Measurements from ENCODE around the gene HIGD1A.

DNA sequence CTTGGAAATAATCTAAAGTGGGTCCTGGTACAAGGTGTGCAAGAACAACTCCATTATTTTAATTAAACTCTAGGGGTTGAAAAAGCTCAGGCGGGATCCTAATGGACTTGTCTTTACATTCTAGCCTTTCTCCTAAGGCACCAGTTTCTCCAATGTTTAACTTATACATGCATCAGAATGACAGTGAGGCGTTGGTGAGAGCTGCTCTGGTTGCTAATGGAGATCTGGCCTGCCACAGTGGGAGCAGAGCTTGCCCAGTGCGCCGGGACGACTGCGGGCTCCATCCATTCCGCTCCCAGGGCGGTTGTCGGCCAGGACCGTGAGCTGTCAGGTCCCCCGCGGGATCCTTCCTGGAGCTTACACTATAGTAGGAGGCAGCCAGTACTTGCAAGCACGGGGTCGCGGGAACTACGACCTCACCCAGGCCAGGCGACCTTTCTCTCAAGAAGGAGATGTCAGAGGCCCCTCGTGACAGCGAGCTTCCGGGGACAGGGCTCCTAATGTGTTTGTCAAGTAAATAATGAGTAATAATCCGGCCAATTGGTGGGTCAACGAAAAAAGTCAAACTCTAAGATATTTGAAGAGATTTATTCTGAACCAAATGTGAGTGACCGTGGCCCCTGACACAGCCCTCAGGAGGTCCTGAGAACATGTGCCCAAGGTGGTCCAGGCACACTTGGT, 991 bp upstream of the HIGD1A start:
- no peak for TF ChIP-seq HDAC2 (IDR thresholded peaks at IDR 0.05; ENCODE audit: borderline replicate concordance in 1 of 2, low read depth in 2 of 2, low read length in 2 of 2)
- TF ChIP-seq KDM4A (IDR thresholded peaks at IDR 0.05; ENCODE audit: low read depth, low read length, severe bottlenecking) = no peak
- no peak for TF ChIP-seq EP300 (IDR thresholded peaks at IDR 0.05; ENCODE audit: borderline replicate concordance in 1 of 2, low read depth in 2 of 2, low read length in 2 of 2)

All from H1 (cell line).